ENCODE data around the gene BRD3OS.

Gene BRD3OS

DNA sequence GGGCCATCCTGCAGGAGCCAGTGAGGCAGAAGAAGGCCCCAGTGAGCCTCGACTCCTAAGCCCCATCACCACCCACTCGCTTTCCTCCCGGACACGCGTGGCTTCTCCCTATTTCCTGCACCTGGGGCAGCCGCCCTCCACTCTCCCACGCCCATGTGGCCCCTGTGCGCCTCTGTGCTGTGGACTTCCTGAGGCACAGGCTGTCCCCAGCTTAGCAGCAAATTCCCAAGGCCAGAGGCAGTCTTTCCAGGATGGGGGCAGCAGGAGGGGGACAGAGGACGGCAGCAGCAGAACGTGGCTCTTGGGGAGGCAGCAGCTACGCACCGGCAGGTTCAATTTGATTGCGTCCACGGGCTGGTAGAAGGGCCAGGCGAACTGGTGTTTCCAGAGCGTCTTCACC, 27.7 kb downstream of the BRD3OS start:
- DNase-seq, result no peak

DNA sequence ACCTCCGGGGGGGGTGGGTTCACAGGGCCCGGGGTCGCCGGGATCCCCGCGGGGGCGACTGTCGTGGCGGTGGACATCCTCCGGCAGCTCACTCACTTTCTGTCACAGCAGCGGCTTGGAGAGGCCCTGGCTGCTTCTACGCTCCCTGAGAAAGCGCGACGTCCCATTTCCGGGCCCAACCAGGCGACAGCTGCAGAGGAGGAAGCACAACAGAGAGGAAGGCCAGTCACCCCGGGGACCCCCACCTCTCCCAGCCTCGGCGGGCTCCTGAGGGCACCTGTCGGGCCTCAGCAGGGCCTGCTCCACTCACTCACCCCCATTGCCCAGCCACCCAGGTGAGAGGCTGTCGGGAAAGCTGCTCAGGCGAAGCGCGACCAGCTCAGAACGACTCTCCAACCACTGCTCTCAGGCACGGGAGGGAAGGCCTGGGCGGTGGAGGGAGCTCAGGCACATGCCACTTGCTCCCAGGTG, 28.2 kb downstream of the BRD3OS start:
- DNase-seq, result no peak

DNA sequence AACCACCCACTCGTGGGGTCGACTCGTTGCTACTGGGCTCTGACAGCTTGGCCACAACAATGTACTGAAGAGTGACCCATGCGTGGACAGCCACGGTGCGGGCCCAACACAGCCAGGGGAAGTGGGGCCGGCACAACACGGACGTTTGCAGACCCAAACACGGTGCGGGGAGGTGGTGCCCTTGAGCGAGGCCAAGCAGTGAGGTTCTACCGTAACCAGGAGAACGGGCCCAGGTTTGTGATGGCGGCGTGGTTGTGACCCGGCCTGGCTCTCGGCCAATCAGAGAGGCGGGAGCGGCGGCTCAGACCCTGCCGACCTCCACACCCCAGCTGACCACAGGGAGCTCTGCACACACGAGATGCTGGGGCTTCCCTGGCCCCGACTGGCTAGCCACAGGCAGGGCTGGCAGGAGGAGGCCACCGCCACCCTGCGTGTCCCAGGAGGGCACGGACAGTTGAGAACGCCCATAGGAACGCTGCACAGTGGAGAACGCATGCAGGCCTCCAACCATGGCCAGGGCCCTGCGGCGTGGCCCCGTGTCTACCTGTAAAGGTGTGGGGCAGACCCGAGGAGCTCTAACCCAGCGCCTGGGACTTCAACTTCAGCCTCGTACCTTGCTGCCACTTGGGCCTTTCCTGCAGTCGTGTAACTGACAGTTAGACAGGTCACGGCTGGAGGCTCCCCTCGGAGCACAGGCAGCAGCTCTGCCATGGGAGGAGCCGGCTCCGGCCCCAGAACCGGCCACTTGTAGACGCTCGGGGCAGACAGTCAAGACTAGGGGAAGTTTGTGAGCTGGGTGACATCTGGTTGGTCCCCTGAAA, 28.9 kb downstream of the BRD3OS start:
- no peak for DNase-seq

DNA sequence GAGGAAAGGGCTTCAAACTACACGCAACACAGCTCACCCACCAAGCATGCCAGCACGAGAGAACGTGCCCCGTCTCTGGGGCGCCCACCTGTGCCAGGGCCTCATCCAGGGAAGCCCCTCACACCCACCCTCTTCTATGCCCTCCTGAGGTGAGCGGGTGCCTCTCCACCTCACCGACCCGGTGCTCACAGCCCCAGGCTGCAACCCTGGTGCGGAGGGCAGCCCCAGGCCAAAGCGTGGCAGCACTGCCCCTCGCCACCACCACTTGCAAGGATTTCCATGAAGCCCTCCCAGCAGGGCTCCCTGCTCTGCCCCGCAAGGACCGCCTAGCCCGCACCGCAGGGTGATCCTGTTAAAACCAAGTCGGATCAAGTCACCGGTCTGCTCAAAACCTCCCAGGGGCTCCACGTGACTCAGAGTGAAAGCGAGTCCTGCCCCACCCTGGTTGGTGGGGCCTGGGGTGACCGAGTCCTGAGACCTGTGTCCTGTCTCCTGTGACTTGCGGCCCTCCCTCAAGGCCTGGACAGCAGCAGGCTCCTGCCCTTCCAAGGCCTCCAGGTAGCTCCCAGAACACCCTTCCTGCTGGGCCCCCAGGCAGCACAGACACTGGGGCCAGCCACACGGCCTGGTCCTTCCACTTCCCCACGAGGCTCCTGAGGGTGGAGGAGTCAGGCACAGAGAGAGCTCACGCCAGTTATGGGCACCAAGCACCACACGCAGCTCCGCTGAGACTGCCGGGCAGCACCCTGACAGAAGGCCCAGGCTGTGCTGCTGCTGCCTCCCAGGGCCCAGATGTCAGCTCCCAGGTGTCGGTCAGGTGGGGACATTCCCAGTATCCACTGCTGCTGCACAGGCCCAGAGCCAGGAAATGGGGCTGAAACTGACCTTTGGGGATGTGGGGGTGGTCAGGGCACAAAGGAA, 29.9 kb downstream of the BRD3OS start:
- DNase-seq, result no peak

DNA sequence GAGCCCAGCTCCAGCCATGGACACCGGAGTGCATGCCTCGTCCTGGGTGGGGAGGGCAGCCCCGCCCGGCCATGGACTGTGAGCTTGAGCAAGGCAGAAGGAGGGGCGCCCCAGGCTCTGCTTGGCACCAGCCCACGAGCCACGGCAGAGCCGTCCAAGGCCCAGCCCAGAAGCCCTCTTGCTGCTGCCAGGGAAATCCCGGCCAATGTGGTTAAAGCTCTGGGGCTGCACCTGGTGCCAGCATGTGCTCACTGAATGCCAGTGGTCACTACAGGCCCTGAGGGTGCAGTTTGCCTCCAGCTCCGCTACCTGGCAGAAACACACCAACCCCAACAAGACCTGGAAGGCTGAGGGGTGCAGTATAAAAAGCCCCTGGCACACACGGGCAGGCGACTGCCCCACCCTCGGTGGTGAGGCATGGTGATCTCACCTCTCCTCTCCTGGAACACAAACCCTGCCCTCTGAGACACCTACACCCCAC, 30.7 kb downstream of the BRD3OS start:
- no peak for DNase-seq

DNA sequence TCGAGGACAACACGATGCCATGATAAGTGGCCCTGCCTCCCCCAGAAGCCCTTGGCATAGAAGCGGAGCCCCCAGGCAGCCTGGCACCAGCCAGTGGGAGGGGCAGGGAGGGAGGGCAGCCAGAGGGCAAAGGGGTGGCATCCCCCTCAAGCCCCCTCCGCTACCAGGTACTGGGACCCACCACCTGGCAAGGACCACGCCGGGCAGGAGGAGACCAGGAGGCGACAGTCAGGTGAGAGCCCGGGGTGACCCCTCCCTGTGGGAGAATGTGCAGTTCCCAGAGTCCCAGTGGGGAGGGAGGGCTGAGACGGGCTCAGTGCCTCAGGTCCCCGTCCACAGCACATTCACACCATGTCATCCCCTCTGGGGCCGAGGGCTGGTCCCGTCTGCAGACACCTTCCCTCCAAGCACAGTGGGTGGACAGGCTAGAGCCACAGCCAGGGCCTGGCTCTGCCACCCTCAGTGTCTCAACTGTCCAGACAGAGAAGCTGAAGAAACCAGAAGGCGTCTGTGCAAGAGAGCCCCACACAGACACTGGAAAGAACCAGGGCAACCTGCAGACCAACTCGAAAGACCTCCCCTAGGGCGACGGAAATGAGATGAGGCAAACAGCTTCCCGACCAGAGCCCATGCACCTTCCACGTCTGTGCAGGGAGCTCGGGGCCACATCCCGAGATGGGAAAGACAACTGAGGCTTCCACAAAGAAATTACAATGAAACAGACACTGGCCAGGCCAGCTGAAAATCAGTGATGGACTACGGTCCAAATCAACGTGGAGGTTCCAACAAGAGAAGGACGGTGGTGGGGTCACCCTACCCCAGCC, 31.4 kb downstream of the BRD3OS start:
- no peak for DNase-seq

DNA sequence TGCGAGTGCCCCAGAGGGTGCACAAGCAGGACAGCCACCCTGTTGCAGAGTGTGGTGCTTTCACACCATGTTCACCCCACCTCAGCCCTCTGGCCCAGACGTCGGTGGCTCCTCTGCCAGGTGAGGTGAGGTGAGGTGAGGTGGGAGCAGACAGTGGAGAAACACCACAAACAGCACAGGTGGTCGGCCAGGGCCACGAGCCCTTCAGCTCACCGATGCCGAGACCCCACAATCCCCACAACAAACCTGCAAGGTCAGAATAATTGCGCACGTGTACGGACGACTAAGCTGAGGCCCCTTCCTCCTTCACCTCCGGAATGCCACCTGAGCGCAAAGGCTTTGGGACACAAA, 32.0 kb downstream of the BRD3OS start:
- no peak for DNase-seq

DNA sequence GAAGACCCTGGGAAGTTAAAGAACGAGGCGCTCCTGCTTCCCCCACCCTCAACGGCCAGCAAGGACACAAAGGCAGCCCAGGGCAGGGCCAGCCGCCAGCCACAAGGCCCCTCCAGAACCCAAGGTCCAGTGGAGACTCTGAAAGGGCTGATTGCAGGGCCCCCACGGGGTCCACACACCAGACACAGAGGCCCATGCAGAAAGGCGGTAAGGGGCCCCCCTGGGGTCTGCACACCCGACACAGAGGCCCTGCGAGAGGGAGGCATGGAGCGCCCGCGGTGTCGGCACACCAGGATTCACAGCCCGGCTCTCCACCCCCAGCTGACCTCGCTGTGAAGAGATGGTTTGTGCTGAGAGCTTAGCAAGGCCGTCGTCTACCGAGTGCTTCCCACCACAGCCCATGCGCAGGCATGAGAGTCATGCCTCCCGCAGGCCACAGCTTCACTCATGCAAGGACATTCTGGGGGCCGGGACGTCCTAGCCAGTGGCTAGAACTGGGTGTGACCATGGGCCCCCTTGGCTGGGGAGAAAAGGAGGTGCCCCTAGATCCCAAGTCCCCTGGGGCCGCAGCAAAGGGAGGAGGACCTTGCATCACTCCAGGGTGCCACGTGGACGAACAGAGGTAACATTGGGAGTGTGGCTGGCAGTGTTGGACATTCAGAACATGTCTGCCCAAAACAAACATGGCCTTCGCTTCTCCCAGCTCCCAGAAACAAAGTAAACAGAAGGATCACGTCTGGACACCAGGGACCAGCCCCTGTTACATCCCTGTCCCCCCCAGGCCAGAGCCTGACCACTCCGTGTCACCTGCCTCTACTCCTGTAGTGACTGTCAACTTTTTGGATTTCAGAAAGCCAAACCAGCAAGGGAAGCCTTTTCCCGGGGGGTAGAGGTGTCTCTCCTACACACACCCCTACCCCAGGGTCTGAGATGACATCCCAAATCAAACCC, 32.7 kb downstream of the BRD3OS start:
- no peak for DNase-seq

DNA sequence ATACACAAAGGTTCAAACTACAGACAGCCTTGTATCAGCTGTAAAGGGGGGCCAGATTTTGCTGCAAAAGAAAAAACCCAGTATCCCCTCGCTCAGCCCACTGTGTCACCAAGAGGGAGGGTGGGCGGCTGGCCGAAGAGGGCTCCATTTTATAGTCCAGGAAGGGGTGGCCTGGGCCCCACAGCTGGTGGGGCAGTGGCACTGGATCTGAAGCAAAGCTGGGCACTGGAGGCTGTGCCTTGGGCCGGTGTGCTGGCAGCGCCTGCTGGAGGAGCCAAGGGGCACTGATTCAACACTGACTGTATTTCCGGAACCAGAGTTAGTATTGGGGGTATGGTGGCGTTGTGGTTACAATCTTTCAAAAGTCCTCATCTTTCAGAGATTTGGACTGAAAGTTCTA, 33.4 kb downstream of the BRD3OS start:
- DNase-seq, result no peak

DNA sequence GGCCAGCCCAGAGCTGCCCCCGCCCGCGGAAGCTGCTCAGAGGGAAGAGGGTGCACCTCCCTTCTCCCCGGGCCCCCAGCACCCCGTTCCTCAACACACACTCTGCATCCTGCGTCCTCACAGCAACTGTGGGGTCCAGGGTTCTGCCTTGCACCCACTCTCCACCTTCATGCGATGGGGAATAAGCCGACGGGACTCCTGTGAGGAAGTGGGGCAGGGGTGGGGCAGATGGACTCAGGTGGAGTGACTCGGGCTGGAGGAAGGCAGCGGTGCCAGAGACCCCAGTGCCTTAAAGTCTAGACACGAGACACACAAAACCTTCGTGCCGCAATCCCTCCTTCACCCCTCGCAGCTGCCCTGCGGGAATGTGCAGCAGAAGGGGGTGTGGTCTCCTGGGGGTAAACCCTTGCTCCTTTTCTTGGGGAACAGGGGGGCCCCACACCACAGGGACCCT, 33.9 kb downstream of the BRD3OS start:
- DNase-seq, result no peak

DNA sequence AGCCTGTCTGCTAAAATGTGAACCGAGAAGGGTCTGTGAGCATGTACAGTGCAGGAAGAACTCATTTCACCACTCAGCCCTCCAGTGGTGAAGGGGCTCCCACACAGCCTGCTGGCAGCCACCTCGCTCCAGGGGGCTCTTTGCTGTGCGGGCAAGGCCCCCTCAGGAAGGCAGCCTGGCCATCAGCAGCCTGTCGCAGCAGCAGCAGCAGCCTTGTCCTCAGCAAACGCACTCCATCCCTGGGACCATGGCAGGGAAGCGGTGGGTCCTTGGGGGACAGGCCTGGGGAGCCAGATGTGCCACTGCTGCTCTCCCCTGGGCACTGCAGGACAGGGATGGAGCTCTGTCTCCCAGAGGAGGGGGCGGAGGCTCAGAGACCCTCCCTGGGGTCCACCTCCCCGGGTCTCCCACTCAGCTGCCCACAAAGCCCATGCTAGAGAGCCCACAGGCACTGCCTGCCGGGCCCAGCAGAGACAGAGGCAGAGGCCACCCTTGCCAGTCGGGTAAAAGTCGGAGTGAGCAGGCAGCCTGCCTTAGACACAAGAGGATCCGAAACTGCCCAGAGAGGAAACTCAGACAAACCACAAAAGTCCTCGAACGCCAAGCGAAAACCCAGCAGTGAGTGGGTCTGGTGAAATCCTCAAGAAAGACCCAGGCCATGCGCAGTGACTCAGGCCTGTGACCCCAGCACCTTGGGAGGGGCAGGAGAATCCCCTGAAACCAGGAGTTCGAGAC, 34.5 kb downstream of the BRD3OS start:
- DNase-seq, result peak in 1 of 5 experiments; percentile 42

DNA sequence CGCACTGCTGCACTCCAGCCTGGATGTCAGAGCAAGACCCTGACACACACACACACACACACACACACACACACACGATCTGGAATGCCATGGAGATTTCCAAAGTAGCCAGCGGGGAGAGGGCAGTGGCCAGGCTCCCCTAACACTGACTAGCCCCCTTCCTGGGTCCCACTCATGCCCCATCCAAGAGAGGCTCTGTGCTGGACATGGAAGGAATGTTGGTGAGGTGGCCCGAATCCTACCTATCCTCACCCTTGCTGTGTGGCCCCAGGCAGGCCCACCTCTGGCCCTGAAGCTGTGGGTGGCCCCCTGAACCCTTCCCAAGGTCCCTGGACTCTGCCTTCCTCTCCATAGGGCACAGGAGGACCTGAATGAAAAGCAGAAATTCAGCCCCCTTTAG, 35.3 kb downstream of the BRD3OS start:
- DNase-seq, result no peak

DNA sequence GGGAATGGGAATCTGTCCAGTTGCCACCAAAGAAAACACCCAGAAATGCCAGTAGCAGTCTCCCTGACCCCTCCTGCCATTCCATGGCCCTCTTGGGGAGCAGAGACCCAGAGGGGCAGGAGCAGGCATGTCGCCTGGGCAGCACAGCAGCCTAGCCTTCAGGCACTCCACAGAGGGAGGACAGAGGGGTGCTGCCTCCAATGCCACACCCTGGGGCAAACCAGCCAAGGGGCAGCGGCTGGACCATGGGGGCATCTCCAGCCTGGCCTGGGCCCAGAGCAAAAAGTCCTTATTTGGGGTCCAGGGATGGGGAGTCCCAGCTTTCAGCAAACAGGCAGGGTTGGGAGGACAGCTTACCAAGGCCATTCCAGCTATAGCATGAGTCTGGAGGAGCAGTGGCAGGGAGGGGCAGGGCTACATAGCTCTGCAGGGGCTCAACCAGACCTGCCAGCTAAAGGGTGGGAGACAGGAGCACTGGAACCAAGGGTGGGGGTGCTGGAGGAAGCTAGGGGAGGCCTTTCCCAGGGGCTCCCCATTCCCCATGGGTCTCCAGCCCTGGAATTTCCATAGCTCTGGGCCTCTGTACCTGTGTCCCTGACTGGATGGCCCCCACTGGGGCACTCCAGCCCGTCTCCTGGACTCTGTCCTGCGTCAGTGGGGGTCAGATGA, 35.9 kb downstream of the BRD3OS start:
- DNase-seq, result no peak

DNA sequence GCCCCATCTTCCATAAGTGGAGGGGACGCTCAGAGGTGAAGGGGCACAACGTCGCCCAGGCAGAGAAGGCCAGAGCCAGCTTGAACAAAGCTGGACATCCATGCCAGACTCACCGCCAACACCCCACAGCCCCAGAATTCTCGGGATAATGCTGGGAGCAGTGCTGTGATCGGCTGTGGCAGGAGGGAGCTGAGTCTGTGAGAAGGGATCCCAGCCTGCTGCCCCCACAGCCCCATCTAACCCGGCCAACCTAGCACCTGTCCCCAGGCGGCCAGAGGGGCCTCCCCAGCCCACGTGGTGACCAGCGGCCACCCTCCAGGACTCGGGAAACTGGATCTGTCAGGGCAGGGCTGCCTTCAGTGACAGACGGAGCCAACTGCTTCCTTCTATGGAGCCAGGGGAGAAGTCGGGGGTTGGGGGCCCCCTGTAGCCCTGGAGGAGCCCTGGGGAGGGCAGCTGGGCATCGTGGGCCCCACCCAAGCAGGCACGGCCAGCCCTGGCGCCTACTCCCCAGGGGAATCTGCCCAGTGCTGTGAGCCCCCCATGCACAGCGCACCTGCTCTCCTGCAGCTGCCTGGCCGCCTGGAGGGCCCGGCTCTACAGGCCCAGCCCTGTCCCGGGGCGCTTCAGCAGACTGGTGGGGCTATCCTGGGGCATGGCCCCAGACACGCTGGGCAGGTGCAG, 36.5 kb downstream of the BRD3OS start:
- no peak for DNase-seq

DNA sequence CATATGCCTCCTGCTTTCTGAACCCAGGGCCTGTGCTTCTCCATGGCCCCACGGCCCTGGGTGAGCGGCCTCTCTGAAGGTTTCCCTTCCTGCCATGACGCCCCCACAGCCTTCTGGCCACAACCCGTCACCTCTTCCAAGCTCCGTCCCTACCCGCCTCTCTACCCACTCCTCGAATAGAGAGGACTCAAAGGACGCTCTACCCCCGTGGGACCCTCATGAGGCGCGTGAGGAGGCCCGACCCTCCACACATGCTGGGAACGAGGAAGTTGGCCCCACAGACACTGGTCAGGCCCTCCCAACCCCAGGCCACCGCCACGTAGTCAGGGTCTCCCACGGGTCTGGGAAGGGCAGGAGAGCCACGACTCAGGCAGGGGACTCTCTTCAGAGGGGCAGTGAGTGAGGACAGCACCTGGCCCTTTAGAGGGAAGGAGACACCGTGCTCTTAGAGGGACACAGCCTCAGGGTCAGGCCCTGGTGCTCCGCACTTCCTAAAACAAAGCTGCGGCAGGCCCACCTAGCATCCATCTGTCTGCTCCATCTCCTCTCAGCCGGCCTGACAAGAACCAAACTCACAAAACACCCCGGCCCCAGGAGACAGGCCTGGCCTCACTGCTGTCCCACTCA, 37.3 kb downstream of the BRD3OS start:
- DNase-seq, result no peak

DNA sequence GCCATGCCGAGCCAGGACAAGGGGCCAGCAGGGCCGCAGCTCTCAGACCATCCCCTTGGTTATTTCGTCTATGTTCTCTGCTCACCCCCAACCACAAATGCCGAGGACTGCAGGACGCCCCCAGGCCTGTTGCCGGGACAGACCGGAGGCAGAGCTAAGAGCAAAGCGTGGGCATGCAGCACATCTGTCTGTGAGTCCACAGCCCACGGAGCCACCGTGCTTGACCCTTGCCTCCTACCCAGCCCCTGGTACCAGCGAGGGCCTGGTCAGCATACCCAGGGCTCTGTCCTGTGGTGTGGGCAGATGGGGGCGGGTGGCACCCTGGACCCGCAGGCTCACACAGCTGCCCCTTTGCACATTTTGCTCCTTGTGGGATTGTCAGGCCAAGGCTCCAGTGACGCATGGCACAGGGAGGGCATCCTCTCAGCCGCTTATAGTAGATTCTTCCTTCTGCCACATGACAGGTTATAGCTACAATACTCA, 37.8 kb downstream of the BRD3OS start:
- no peak for DNase-seq

DNA sequence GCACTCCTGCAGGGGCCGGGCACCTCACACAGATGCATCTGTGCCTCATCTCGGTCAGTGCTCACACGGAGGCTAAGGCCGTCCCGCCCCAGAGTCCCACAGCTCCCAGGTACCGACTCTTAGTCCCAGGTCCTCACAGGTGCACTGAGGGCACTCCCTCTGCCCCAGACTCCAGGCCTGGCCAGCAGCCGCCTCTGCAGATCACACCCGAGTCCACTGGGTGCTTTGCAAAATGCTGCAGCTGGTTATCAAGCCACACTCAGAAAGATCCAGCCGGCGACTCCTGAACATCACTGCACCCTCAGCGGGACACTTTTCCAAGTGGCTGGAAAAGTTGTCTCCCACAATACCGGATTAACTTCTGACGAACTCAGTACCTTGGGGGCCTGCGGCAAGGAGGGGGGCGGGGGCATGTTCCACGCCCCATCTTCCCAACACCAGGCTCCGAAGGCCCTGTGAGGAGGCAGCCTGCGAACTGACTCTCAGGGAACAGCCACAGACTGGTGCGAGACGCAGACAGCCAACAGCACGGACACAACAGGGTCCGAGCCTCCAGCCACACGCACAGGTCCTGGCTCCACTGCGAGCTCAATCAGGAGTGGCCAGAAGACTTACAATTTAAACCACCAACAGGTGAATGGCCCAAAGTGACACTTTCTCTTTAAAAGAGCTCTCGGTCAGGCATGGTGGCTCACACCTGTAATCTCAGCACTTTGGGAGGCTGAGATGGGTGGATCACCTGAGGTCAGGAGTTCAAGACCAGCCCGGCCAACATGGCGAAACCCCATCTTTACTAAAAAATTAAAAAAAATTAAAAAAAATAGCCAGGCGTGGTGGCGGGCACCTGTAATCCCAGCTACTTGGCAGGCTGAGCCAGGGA, 38.5 kb downstream of the BRD3OS start:
- no peak for DNase-seq

DNA sequence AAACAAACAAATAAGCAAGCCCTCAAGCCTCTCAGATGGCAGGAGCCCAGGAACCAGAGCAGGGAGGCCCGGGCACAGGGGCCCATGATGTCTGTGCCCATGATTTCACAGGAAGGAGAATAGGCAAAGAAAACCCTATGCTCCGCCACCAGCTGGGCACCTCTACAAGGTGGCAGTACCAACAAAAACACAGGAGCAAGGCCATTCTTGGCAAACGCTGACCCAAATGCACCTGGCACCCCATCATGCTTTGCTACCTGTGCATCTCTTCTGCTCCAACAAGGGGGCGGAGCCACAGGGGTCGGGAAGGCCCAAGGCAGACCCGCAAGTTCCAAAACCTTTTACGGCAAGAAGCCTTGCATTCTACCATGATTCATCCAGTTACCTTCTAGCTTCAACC, 39.4 kb downstream of the BRD3OS start:
- no peak for DNase-seq

Data from T-helper 2 cell (primary cell).